CD14-positive monocyte (primary cell): ENCODE results near the gene CDH13. TPM values are rescaled to one million over a fixed set of nuclear protein-coding genes. Genes with fewer than 3 reads are reported as not detected.
A peak's percentile ranks its signal among the peaks of the same experiment; 100 is the strongest.

ENCODE experiments used
- DNase-seq, 3 donors: peaks; one replicate each; pipeline ENCODE4 v3.0.0-alpha.2; 2011 to 2022
- H2AFZ ChIP-seq: 2 replicates; pipeline ENCODE4 v1.6.0; 2012; ENCODE audit warnings: mild to moderate bottlenecking, low read depth, low read length, inconsistent platforms; ENCODE audit not compliant: insufficient read depth, poor library complexity, severe bottlenecking
- H3K27ac ChIP-seq, 2 donors: 1 replicate in 1 of 2; 2 replicates in 1 of 2; pipeline ENCODE4 v1.5.1; 2012 to 2013; ENCODE audit warnings: low read length in 2 of 2, control low read depth in 1 of 2, inconsistent platforms in 1 of 2, low read depth in 1 of 2, mild to moderate bottlenecking in 1 of 2
- H3K27me3 ChIP-seq, 2 donors: one replicate each; pipeline versions ENCODE4 v1.6.0 to v1.6.1; 2011 to 2013; ENCODE audit warnings: low read length in 2 of 2; ENCODE audit not compliant: control insufficient read depth in 2 of 2, insufficient read depth in 2 of 2
- H3K36me3 ChIP-seq, 2 donors: replicated peaks in 1 of 2; 1 replicate in 1 of 2; 2 replicates in 1 of 2; pipeline versions ENCODE4 v1.5.1 to v1.6.1; 2012 to 2013; ENCODE audit warnings: low read length in 2 of 2, control low read depth in 1 of 2, inconsistent platforms in 1 of 2, mild to moderate bottlenecking in 1 of 2; ENCODE audit not compliant: insufficient read depth in 2 of 2, control insufficient read depth in 1 of 2
- H3K4me1 ChIP-seq, 2 donors: 1 replicate in 1 of 2; 2 replicates in 1 of 2; pipeline versions ENCODE4 v1.5.1 to v1.6.1; 2012 to 2013; ENCODE audit warnings: low read length in 2 of 2, control low read depth in 1 of 2, inconsistent platforms in 1 of 2, mild to moderate bottlenecking in 1 of 2, moderate library complexity in 1 of 2; ENCODE audit not compliant: insufficient read depth in 2 of 2, control insufficient read depth in 1 of 2
- H3K4me2 ChIP-seq: replicated peaks from 2 replicates; pipeline ENCODE3; 2012; ENCODE audit warnings: low read length, moderate library complexity, mild to moderate bottlenecking; ENCODE audit not compliant: poor library complexity, severe bottlenecking; ENCODE audit errors: extremely low read depth
- H3K4me3 ChIP-seq, 3 experiments: fragments of 200-600 bp in 1 of 3; sonication (generic) in 1 of 3; replicated peaks in 1 of 3; 1 replicate in 2 of 3; 2 replicates in 1 of 3; pipeline ENCODE4 v1.5.1; 2011 to 2013; ENCODE audit warnings: low read length in 3 of 3, mild to moderate bottlenecking in 3 of 3, control low read depth in 2 of 3, low read depth in 2 of 3, inconsistent platforms in 1 of 3, moderate library complexity in 1 of 3
- H3K79me2 ChIP-seq: 2 replicates; pipeline ENCODE4 v1.6.0; 2012; ENCODE audit warnings: mild to moderate bottlenecking, control low read depth, inconsistent platforms, low read length, moderate library complexity; ENCODE audit not compliant: insufficient read depth
- H3K9ac ChIP-seq: 2 replicates; pipeline ENCODE4 v1.6.0; 2017; ENCODE audit warnings: low read length, mild to moderate bottlenecking; ENCODE audit not compliant: insufficient read depth, poor library complexity, severe bottlenecking
- H3K9me3 ChIP-seq, 2 donors: replicated peaks in 1 of 2; 1 replicate in 1 of 2; 2 replicates in 1 of 2; pipeline versions ENCODE4 v1.5.1 to v1.6.1; 2012 to 2013; ENCODE audit warnings: low read length in 2 of 2, control low read depth in 1 of 2; ENCODE audit not compliant: control insufficient read depth in 1 of 2, insufficient read depth in 1 of 2
- H4K20me1 ChIP-seq: 2 replicates; pipeline ENCODE4 v1.6.0; 2012; ENCODE audit warnings: mild to moderate bottlenecking, low read length, control low read depth, moderate library complexity; ENCODE audit not compliant: insufficient read depth
- H3K27ac Mint-ChIP-seq, 7 donors: one replicate each; pipeline ENCODE4 v1.8.0; 2020; ENCODE audit warnings: mild to moderate bottlenecking in 7 of 7, mixed read lengths in 7 of 7, moderate library complexity in 6 of 7, inconsistent platforms in 2 of 7
- H3K27me3 Mint-ChIP-seq, 3 donors: one replicate each; pipeline ENCODE4 v1.8.0; 2021 to 2022; ENCODE audit warnings: low read depth in 3 of 3, mild to moderate bottlenecking in 3 of 3, mixed read lengths in 3 of 3, moderate library complexity in 3 of 3, inconsistent platforms in 1 of 3
- H3K36me3 Mint-ChIP-seq, 2 donors: one replicate each; pipeline ENCODE4 v1.8.0; 2020; ENCODE audit warnings: mixed read lengths in 2 of 2, inconsistent platforms in 1 of 2, mild to moderate bottlenecking in 1 of 2
- H3K4me1 Mint-ChIP-seq: one replicate; pipeline ENCODE4 v1.8.0; 2020; ENCODE audit warnings: mild to moderate bottlenecking, mixed read lengths
- H3K4me3 Mint-ChIP-seq, 2 donors: one replicate each; pipeline ENCODE4 v1.8.0; 2020; ENCODE audit warnings: mild to moderate bottlenecking in 2 of 2, mixed read lengths in 2 of 2, moderate library complexity in 1 of 2
- H3K9me3 Mint-ChIP-seq, 7 donors: one replicate each; pipeline ENCODE4 v1.8.0; 2020 to 2022; ENCODE audit warnings: mixed read lengths in 7 of 7, mild to moderate bottlenecking in 6 of 7, moderate library complexity in 6 of 7, inconsistent platforms in 2 of 7
- CTCF ChIP-seq: fragments of 200-600 bp; IDR thresholded peaks from one replicate; pipeline ENCODE4 v1.8.0; 2022; ENCODE audit warnings: antibody characterized with exemption, mild to moderate bottlenecking
- WGBS: methylation state at CpG from one replicate; pipeline ENCODE4 v1.1.5; 2013; ENCODE audit warnings: missing lambda C conversion rate; ENCODE audit not compliant: insufficient coverage; 5-methylcytosine and 5-hydroxymethylcytosine counted together
- intact Hi-C, 2 donors: fragments of 100-400 bp; cut with micrococcal nuclease; formaldehyde crosslinking; loops; one replicate each; pipeline versions ENCODE4 v1.15.0 to v1.15.1; 2023
- polyA plus RNA-seq, 3 donors: library from polyadenylated mRNA; depleted of rRNA in 1 of 3; unstranded in 2 of 3; stranded (reverse) in 1 of 3; fragments of 300-500 nt in 2 of 3; fragments of >200 nt in 1 of 3; fragmentation: Illumina TruSeq in 2 of 3; gene quantifications; 1 replicate in 2 of 3; 2 replicates in 1 of 3; pipeline ENCODE4 v1.2.3, GENCODE V29; 2012 to 2021
- small RNA-seq: library from RNA; depleted of rRNA; stranded (forward); fragments of <200 nt; gene quantifications from one replicate; pipeline ENCODE3, GENCODE V24; 2012; ENCODE audit warnings: low read depth; ENCODE audit not compliant: insufficient read length

Gene CDH13
- polyA plus RNA-seq, 3 donors: 0.13 to 0.19 TPM; not detected in 1

GRCh38 chr16:83849421-83849820, 1222.7 kb downstream of the CDH13 start:
- H3K4me1 Mint-ChIP-seq: peaks cover 31% of the 10 kb centered on the region
- H3K4me3 ChIP-seq: no peak overlapping the region
- H4K20me1 ChIP-seq: no peaks in the 10 kb centered on the region
- intact Hi-C loops: no loop called here
- H3K4me3 Mint-ChIP-seq: no peak overlapping the region
- H3K27ac Mint-ChIP-seq: peak overlapping the region in 2 of 7 donors; percentile 46 to 74
- DNase-seq: no peak
- no peaks in the 10 kb centered on the region for H3K27me3 ChIP-seq
- H3K9me3 ChIP-seq: no peaks in the 10 kb centered on the region
- H3K36me3 Mint-ChIP-seq: peaks cover 0 to 2% of the 10 kb centered on the region in 2 donors
- H3K9ac ChIP-seq: no peak overlapping the region
- peaks cover 30 to 50% of the 10 kb centered on the region in 2 donors for H3K4me1 ChIP-seq
- no peak for TF ChIP-seq CTCF
- no peaks in the 10 kb centered on the region for H3K79me2 ChIP-seq
- peaks cover 0 to 3% (median 0%) of the 10 kb centered on the region in 7 donors for H3K9me3 Mint-ChIP-seq
- no peak overlapping the region for H3K4me2 ChIP-seq
- WGBS: 100% methylated on average over 1 of the region's 6 CpGs
- no peak overlapping the region for H2AFZ ChIP-seq
- no peak overlapping the region for H3K27ac ChIP-seq
- no peaks in the 10 kb centered on the region for H3K36me3 ChIP-seq
- peaks cover 2 to 5% (median 3%) of the 10 kb centered on the region in 3 donors for H3K27me3 Mint-ChIP-seq

Small RNA genes lying within 50 kb of the gene (small RNA-seq; reads per million reads assigned to genes)
- gene AC099506.2 (not detected), gene MIR3182 (not detected), gene MIR8058 (not detected)
